HPDE6-E6E7 (cell line): Measurements from ENCODE around the gene ZNF688.
"Not testable (repeated sequence)": the region's sequence is repeated elsewhere in the genome, so short reads cannot be mapped to it uniquely, and the experiment has no call there.

Experiments
- DNase-seq: peaks from one replicate; pipeline ENCODE4 v3.0.0; 2011; ENCODE audit warnings: missing footprints; ENCODE audit errors: extremely low spot score

ZNF688 gene

GRCh38 chr16:30557707-30557956 lies 13.9 kb downstream of the ZNF688 start:
- no peak for DNase-seq

DNA sequence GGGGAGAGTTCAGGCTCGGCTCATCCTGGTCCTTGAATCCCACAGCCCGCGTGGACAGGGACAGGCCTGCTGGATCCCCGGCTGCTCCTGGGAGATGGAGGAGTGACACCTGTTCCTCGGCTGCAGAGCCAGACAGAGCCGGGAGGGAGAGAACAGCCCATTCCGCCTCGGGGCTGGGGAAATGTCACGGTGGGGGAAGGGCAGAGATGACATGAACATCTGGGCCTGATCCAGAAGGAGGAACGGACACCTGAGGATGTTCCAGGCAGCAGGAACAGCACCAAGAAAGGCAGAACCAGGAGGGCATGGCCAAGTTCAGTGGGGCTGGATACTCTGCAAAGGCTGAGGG lies 15.4 kb downstream of the ZNF688 start:
- no peak for DNase-seq

GRCh38 chr16:30555315-30556124 lies 16.0 kb downstream of the ZNF688 start:
- DNase-seq: no peak

GRCh38 chr16:30554557-30555314 lies 16.8 kb downstream of the ZNF688 start:
- no peak for DNase-seq

GRCh38 chr16:30553393-30553899 lies 18.1 kb downstream of the ZNF688 start:
- DNase-seq: no peak

DNA sequence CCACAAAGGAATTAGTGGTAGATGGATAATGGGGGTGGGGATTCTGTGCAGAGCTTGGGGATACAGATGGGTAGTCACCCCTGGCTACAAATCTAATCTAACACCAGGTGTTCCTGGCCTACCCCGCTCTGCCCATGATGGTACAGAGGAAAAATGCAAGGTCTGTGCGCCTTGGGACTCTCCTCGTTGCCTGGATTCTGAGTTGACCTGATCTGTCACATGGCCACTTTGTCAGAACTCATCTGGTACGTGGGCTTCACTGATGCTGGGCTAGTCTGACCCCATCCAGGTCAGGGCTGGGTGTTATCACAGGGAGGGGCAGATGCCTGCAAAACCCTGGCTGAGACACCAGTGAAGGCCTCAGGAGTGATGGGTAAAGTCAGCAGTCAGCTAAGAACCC lies 18.6 kb downstream of the ZNF688 start:
- DNase-seq: no peak

DNA sequence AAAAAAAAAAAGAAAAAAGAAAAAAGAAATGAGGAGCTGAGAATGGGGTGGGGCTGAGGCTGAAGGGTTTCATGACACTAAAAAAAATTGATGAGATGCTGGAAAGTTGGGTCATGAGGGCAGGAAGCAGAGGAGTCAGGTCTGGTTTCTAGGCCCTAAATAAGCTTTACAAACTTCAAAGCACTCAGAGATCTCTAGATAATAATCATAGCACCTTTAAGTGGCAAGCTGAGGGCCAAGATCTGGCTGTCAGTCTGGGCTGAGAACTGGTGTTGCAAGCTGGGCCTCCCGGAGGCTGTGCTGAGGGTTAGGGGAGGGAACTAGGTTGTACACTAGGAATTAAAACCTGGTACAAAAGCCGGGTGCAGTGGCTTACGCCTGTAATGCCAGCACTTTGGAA lies 19.7 kb downstream of the ZNF688 start:
- no peak for DNase-seq

- no peak for DNase-seq
Measured at GRCh38 chr16:30548416-30549253, 22.9 kb downstream of the ZNF688 start.

- DNase-seq: no peak
Measured at GRCh38 chr16:30546115-30546514, 25.4 kb downstream of the ZNF688 start.

GRCh38 chr16:30543067-30543466 lies 28.4 kb downstream of the ZNF688 start:
- DNase-seq: no peak

GRCh38 chr16:30541502-30542329 lies 29.8 kb downstream of the ZNF688 start:
- DNase-seq: no peak

- DNase-seq: not testable (repeated sequence)
Measured at GRCh38 chr16:30540916-30541464, 30.5 kb downstream of the ZNF688 start.

GRCh38 chr16:30539986-30540526 lies 31.5 kb downstream of the ZNF688 start:
- not testable (repeated sequence) for DNase-seq

- no peak for DNase-seq
Measured at GRCh38 chr16:30539000-30539964, 32.2 kb downstream of the ZNF688 start.

DNA sequence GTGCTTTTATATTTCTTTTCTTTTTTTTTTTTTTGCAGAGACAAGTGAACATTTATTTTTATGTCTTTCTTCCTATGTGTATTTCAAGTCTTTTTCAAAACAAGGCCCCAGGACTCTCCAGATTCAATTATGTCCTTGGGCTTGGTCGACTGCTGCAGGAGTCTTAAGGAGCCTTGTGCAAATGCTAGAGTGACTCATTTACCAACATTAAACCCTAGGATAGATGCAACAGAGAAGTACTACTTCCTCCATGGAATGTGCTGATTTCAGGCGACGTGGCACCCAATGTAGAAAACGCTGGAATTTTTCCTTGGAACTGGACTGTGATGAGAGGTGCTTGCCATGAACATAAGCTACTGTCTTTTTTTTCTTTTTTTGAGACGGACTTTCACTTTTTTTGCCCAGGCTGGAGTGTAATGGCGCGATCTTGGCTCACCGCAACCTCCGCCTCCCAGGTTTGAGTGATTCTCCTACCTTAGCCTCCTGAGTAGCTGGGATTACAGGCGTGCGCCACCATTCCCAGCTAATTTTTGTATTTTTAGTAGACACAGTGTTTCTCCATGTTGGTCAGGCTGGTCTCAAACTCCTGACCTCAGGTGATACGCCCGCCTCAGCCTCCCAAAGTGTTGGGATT lies 35.0 kb downstream of the ZNF688 start:
- not testable (repeated sequence) for DNase-seq

- peak; percentile 87 for DNase-seq
Measured at GRCh38 chr16:30535777-30536190, 35.7 kb downstream of the ZNF688 start.

GRCh38 chr16:30535106-30535776 lies 36.3 kb downstream of the ZNF688 start:
- no peak for DNase-seq

DNA sequence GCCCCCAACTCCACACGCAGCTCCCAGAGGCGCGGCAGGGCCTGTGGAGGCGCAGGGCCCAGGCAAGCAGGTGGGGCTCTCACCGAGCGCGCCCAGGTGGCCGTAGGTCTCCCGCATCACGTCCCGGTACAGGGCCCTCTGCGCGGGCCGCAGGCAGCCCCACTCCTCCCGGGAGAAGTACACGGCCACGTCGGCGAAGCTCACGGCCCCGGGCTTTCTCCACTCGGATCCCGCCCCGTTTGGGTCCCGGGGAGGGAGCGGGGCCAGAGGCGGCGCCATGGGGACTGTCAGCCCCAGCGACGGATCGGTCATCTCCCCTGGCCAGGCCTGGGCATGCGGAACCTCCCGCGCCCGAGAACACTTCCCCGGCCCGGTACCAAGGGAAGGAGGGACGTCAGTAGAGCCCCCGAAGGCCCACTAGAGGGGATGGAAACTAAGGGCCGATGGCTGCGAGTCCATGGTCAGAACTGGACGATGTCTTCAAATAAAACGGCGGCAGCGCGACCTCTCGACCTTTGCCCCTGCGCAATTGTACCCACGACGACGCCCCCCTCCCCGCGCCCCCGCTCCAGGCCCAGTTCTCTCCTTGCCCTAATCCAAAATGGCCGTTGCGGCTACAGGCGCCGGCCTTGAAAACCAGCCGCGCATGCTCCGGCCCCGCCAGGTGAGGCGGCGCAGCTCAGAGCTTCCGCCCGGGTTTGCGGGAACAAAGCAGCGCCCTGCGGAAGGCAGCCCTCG lies 37.0 kb downstream of the ZNF688 start, which contains the start of gene ZNF747:
TSS of gene ZNF747 (minus strand) at position 491 of the 738 bp plus-strand sequence. CDS start at position 312, 179 bp downstream.
- DNase-seq: peak; percentile 78
